NK-92 treated with Interleukin-12 subunit alpha and Interleukin-12 subunit beta, amount 100 ng/mL, for 24 hours (cell line): ENCODE results near the gene CA12.
"Not testable (repeated sequence)": the region's sequence is repeated elsewhere in the genome, so short reads cannot be mapped to it uniquely, and the experiment has no call there.

Source experiments
- DNase-seq: peaks from one replicate; lab custom pipeline; 2025; lab: John Stamatoyannopoulos, UW

The CA12 gene

DNA sequence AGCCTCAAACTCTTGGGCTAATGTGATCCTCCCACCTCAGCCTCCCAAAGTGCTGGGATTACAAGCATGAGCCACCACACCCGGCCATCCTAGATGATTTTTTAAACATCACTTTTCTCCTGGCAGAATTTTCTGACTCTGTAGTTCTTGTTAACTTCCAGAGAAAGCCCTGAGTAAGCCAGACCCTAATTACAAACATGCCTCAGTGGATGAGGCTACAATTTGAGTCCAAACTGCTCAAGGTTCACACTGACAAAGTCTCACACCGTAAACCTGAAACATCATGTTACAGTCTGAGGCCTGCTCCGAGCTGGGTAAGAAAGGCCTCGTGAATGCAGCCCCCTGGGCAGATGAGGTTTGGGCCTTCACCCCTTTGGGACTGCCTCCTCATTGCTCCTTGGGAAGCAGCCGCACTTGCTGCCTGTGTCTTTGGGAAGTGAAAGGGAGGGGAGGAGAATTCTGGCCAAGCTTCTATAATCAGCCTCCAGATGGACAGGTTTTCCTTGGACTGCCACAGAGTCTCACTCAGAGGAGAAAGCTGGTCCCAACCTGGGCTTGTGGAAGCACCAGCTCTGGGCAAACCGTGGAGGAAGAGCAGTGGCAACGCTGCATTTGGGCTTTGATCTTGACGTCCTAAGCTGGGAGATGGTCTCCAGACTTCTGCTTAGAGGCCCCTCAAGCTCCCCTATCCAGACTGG is 46.0 kb downstream of the CA12 start:
- DNase-seq: no peak

DNA sequence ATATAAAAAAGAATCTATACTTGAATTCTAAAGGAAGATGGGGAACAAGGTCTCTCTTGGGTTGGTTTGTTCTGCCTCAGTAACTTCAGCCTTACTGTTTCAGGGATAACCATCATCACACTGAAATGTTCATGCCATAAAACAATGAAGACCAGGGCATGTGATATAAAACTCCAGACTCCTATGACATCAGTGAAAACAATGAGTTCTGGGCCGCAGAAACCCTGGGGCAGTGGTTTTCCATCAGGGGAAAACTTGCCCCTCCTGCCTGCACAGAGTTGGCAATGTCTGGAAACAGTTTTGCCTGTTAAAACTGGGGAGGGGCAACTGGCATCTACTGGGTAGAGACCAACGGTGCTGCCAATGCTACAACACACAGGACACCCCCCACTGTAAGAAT is 46.8 kb downstream of the CA12 start:
- DNase-seq: no peak

GRCh38 chr15:63332367-63333124 is 49.1 kb downstream of the CA12 start:
- no peak for DNase-seq

GRCh38 chr15:63331456-63331855 is 50.2 kb downstream of the CA12 start:
- DNase-seq: no peak

GRCh38 chr15:63330926-63331325 is 50.7 kb downstream of the CA12 start:
- no peak for DNase-seq

DNA sequence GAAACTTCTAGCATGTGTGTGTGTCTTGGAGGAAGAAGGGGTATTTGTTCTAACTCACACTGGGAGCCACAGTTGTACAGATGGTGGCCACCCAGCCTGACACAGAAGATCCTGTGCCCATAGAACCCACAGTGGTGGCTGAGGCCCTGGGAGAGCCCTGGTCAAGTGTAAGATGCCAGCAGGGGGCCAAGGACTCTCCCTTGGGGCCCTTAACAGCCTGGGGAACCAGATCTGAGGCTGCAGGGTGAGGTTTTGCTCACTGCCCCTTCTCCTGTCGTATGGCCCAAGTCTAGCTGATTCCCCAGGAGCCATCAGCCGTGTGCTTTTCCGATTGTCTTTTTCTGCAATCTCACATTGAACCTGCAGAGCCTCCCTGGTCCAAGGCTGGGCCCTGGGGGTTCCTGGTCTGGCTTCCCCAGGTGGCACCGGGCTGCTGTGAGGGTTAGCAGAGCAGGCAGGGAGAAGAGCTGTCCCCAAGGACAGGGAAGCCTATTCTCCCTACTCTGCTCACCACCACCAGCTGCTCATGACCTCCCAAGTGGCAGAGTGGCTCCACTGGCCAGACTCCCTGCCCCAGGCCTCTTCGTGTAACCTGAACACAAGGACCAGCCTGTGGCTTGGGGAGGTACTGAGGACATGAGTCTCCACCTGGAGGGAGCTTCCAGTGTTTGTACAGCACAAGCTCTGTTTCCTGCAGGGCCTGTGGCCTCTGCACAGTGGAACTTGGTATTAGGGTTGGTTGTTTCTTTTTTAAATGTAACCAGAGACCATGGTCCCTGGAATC is 51.9 kb downstream of the CA12 start:
- DNase-seq: no peak

GRCh38 chr15:63327648-63328421 is 53.8 kb downstream of the CA12 start:
- DNase-seq: no peak

GRCh38 chr15:63324770-63325169 is 56.9 kb downstream of the CA12 start:
- no peak for DNase-seq

- no peak for DNase-seq
Observed at GRCh38 chr15:63323798-63324563, 57.7 kb downstream of the CA12 start.

DNA sequence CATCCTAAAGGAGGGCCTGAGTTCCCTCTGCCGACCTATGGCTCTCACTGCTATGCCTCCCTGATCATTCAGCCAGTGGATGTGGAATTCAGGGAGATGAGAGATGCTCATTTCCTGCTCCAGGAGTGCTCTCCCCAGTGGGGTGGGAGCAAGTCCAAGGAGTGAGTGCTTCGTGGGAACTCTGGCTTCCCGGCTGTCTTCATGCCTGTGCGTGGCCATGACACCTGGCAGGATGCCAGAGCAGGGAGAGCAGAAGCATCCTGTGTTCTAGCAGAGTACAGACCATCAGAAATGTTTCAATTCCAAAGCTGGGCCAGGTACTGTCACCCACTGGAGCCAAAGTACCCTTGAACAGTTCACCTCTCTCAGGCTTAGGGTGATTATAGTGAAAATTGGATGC is 59.1 kb downstream of the CA12 start:
- DNase-seq: no peak

- no peak for DNase-seq
Observed at GRCh38 chr15:63321462-63321861, 60.2 kb downstream of the CA12 start.

- DNase-seq: not testable (repeated sequence)
Observed at GRCh38 chr15:63320981-63321380, 60.7 kb downstream of the CA12 start.

GRCh38 chr15:63320446-63320845 is 61.2 kb downstream of the CA12 start:
- not testable (repeated sequence) for DNase-seq

DNA sequence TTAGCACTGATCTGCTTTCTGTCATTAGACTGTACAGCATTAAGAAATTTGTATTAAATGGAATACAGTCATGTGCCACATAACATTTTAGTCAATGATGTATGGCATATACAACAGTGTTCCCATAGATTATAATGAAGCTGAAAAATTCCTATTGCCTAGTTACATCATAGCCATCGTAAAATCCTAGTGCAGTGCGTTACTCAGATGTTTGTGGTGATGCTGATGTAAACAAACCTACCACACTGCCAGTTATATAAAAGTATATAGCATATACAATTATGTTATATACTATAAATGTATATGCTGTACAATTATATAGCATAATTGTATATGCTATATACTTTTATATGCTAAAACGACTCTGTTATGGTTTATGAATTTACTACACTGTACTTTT is 62.6 kb downstream of the CA12 start:
- DNase-seq: no peak

GRCh38 chr15:63318344-63318743 is 63.3 kb downstream of the CA12 start:
- DNase-seq: no peak

GRCh38 chr15:63314409-63314808 is 67.2 kb downstream of the CA12 start:
- DNase-seq: no peak

DNA sequence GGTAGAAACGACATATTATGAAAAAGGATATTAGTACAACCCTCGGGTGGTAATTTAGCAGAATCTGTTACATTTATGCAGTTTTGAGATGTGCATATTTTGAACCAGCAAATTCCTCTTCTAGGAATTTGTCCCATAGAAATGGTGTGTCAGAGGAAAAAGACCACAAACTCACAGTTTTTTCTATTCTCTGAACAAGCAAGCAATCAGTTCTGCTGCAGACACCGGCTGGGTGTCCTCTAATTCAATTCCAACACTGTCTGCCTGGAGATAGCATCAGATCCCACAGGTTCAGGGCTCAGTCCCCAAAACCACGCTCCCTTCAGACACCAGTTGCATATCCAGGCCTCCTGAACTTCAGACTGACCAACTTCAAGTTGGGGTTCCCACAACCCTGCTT is 67.8 kb downstream of the CA12 start:
- no peak for DNase-seq

DNA sequence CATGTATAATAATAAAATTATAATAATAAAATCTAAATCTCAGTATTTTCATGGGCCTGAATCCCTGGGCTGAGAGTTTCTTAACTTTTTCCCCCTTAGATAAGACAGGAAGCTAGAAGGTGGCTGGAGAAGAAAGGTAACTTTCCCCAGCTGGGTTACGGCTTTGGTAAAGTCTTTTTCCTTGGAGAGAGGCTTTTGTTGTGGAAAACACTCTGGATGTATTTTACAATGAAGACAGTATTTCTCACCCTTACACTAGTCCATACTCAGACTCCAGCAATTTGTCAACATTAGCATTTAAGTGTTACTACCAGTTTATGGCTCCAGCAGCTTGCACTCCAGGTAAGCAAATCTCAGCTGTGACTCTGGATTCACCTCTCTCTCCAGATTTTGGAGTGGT is 69.4 kb downstream of the CA12 start:
- DNase-seq: no peak

DNA sequence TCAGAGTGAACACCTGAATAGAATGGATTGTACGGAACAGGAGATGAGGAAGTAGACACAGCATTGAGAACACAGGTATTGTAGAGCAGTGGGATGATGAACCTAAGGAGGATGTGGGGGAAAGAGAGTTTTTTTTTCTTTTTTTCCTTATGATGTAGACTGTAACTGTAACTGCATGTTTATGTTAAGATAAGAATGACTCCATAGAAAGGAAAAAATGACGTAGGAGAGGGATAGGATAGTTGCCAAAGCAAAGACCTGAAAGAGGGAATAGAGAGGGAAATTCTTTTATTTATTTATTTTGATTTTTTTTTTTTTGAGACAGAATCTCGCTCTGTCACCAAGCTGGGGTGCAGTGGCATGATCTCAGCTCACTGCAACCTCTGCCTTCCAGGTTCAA is 71.0 kb downstream of the CA12 start:
- no peak for DNase-seq

DNA sequence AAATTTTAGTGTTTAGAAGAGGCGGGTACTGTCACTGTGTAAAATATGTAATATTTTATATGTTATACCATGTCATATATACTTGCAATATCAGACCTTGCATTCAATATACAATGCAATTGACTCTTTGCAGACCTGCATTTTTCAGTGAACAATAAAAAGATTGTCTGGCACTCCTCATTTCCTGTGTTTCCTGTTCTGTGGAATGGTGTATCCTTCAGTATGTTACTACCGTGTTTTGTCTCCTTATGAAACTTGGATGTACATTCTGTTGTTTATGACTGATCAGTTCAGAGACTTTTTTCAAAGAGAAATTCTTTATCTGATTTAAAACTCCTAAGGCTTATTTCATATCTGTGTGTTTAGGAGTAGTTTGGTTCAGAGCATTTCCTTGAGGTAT is 72.7 kb downstream of the CA12 start:
- DNase-seq: no peak

GRCh38 chr15:63308491-63308890 is 73.2 kb downstream of the CA12 start:
- no peak for DNase-seq
